K562 (cell line): ENCODE results near the gene ZNF487. TPM values are rescaled to one million over a fixed set of nuclear protein-coding genes. Genes with fewer than 3 reads are reported as not detected.

Source experiments
- BRD9 ChIP-seq: fragments of 450-650 bp; IDR thresholded peaks from 2 replicates; pipeline ENCODE4 v1.6.1; 2018; ENCODE audit warnings: low read depth; ENCODE audit not compliant: partially characterized antibody
- FOXP1 ChIP-seq: sonication (generic); formaldehyde crosslinking; IDR thresholded peaks from 2 replicates; pipeline ENCODE4 v1.8.0; 2022; ENCODE audit warnings: mild to moderate bottlenecking, missing genetic modification reagents
- HMBOX1 ChIP-seq: sonication (generic); IDR thresholded peaks from 2 replicates; pipeline ENCODE4 v1.6.1; 2016
- HNRNPL ChIP-seq: fragments of 200-400 bp; formaldehyde crosslinking; IDR thresholded peaks from 2 replicates; pipeline ENCODE4 v1.6.1; 2017; ENCODE audit warnings: low read depth, mild to moderate bottlenecking, low read length
- IRF9 ChIP-seq: fragments of 450-650 bp; IDR thresholded peaks from 2 replicates; pipeline ENCODE4 v1.6.1; 2016; ENCODE audit warnings: missing biosample characterization, missing genetic modification characterization
- KDM1A ChIP-seq, 2 experiments: fragments of 450-650 bp; IDR thresholded peaks; 2 replicates each; pipeline ENCODE4 v1.6.1; 2016; ENCODE audit warnings: mild to moderate bottlenecking in 2 of 2
- MITF ChIP-seq: IDR thresholded peaks from 2 replicates; pipeline ENCODE4 v1.6.1; 2014; ENCODE audit warnings: antibody characterized with exemption
- NR3C1 ChIP-seq: sonication (generic); formaldehyde crosslinking; IDR thresholded peaks from 2 replicates; pipeline ENCODE4 v1.8.1; 2022; ENCODE audit warnings: missing genetic modification reagents
- PRDM10 ChIP-seq: fragments of 450-650 bp; IDR thresholded peaks from 2 replicates; pipeline ENCODE4 v1.6.1; 2018; ENCODE audit not compliant: partially characterized antibody
- RAD51 ChIP-seq: fragments of 450-650 bp; IDR thresholded peaks from 2 replicates; pipeline ENCODE4 v1.7.1; 2016; ENCODE audit warnings: low read depth, mild to moderate bottlenecking, borderline replicate concordance
- RHOXF2B ChIP-seq: fragments of 250-450 bp; sonication (Bioruptor Pico); conservative IDR thresholded peaks from 2 replicates; pipeline ENCODE4 v1.5.1; 2021
- SIN3A ChIP-seq, 2 experiments: fragments of 150-350 bp in 1 of 2; IDR thresholded peaks; 2 replicates each; pipeline ENCODE4 v1.6.1; 2011 to 2016; ENCODE audit warnings: borderline replicate concordance in 2 of 2, low read depth in 2 of 2, low read length in 2 of 2, mild to moderate bottlenecking in 2 of 2, moderate library complexity in 2 of 2; ENCODE audit not compliant: control insufficient read depth in 1 of 2
- SMAD2 ChIP-seq: fragments of 150-350 bp; IDR thresholded peaks from 2 replicates; pipeline ENCODE4 v1.6.1; 2014; ENCODE audit warnings: low read depth, mild to moderate bottlenecking, low read length
- SMARCB1 ChIP-seq: IDR thresholded peaks from 2 replicates; pipeline ENCODE4 v1.6.1; 2011; ENCODE audit warnings: improper control_type of control experiment, low read depth; ENCODE audit not compliant: insufficient read length
- YY1 ChIP-seq, 3 experiments: IDR thresholded peaks; 2 replicates each; pipeline ENCODE4 v1.6.1; 2011; ENCODE audit warnings: low read length in 2 of 3, mild to moderate bottlenecking in 2 of 3, moderate library complexity in 2 of 3, borderline replicate concordance in 1 of 3, control low read depth in 1 of 3, low read depth in 1 of 3; ENCODE audit not compliant: insufficient read depth in 3 of 3, insufficient replicate concordance in 2 of 3, control insufficient read depth in 1 of 3, insufficient read length in 1 of 3; ENCODE audit errors: extremely low read depth in 1 of 3
- ZBTB9 ChIP-seq: fragments of 450-650 bp; formaldehyde crosslinking; IDR thresholded peaks from 2 replicates; pipeline ENCODE4 v1.4.0; 2020; ENCODE audit warnings: mild to moderate bottlenecking, moderate library complexity
- ZFPM2 ChIP-seq: fragments of 250-450 bp; sonication (Bioruptor Pico); IDR thresholded peaks from 2 replicates; pipeline ENCODE4 v1.5.1; 2022; ENCODE audit warnings: mild to moderate bottlenecking
- ZNF75A ChIP-seq: fragments of 450-650 bp; formaldehyde crosslinking; IDR thresholded peaks from 2 replicates; pipeline ENCODE4 v1.4.0; 2020; ENCODE audit warnings: mild to moderate bottlenecking
- polyA plus RNA-seq, 8 experiments: library from polyadenylated mRNA; depleted of rRNA in 4 of 8; stranded (reverse) in 5 of 8; unstranded in 3 of 8; fragments of >200 nt; fragmentation: Nextera tagmentation in 2 of 8; fragmentation: Illumina TruSeq in 1 of 8; extraction: Ambion mirVana in 2 of 8; extraction: Trizol in 1 of 8; gene quantifications; 2 replicates each; pipeline versions ENCODE4 v1.2.1 to v1.2.3, GENCODE V29; 2011 to 2014; ENCODE audit warnings: inconsistent platforms in 1 of 8, missing spikeins in 1 of 8
- total RNA-seq, 7 experiments: library from RNA; depleted of rRNA in 6 of 7; stranded (reverse); fragments of >200 nt in 6 of 7; fragmentation: Illumina TruSeq in 2 of 7; extraction: Trizol in 2 of 7; gene quantifications; 2 replicates each; pipeline versions ENCODE4 v1.2.1 to v1.2.3, GENCODE V29; 2011 to 2021; ENCODE audit warnings: low replicate concordance in 1 of 7

Gene ZNF487
- total and polyA plus RNA-seq, 9 of the 15 experiments (the other 6 are each of a cell fraction or from before 2014, with no cell fraction given): 1.9 to 6.5 (median 4.2) TPM

GRCh38 chr10:43417950-43418768 is 18.8 kb upstream of the ZNF487 start (continued):
- TF ChIP-seq ZFPM2 (CRISPR knock-in tag) (no peak), YY1 (IDR thresholded peaks at IDR 0.05; ENCODE audit: borderline replicate concordance in 1 of 3, control insufficient read depth in 1 of 3, extremely low read depth in 1 of 3, insufficient read depth in 3 of 3, insufficient read length in 1 of 3, insufficient replicate concordance in 2 of 3, low read depth in 1 of 3, low read length in 2 of 3) (peak in 2 of 3 experiments; percentile 32 to 60), HMBOX1 (peak; percentile 97), HNRNPL (no peak), SIN3A (IDR thresholded peaks at IDR 0.05; ENCODE audit: borderline replicate concordance in 2 of 2, control insufficient read depth in 1 of 2, low read depth in 2 of 2, low read length in 2 of 2) (0 out of 4 replicates have a peak, but pooled peaks of 1 of the 2 experiments have one; percentile 24), FOXP1 (CRISPR knock-in tag) (0 out of 2 replicates have a peak, but pooled peaks have one; percentile 58), ZBTB9 (CRISPR knock-in tag) (peak; percentile 96), PRDM10 (peak; percentile 96), IRF9 (tag) (peak; percentile 84), MITF (peak; percentile 86), RAD51 (peak; percentile 78), RHOXF2B (CRISPR knock-in tag) (peak; percentile 84; the same call in 1 of the 2 replicates), SMAD2 (no peak), KDM1A (IDR thresholded peaks at IDR 0.05) (peak; percentile 100), ZNF75A (CRISPR knock-in tag) (peak; percentile 74), NR3C1 (CRISPR knock-in tag) (no peak), SMARCB1 (peak; percentile 86), BRD9 (peak; percentile 97)
